Body of pancreas (tissue), 4 donors: ENCODE data around the gene ADAMTSL3. TPM values are rescaled to one million over a fixed set of nuclear protein-coding genes. Genes with fewer than 3 reads are reported as not detected.

Source experiments
- ATAC-seq: fragments of 150-250 bp; one replicate; pipeline ENCODE4 v1.9.1; 2016
- DNase-seq, 4 donors: peaks; one replicate each; pipeline ENCODE4 v3.0.0-alpha.2; 2019
- H3K27ac ChIP-seq, 4 donors: fragments of 200-600 bp; sonication (generic); 1 replicate in 3 of 4; 2 replicates in 1 of 4; pipeline versions ENCODE4 v1.5.1 to v1.6.1; 2016 to 2019; ENCODE audit warnings: mild to moderate bottlenecking in 1 of 4, mixed read lengths in 1 of 4, moderate library complexity in 1 of 4
- H3K27me3 ChIP-seq, 2 donors: fragments of 200-600 bp; sonication (generic); one replicate each; pipeline ENCODE4 v1.6.0; 2016; ENCODE audit warnings: mild to moderate bottlenecking in 1 of 2
- H3K36me3 ChIP-seq, 2 donors: fragments of 200-600 bp; sonication (generic); replicated peaks in 1 of 2; 2 replicates each; pipeline ENCODE4 v1.5.1; 2016; ENCODE audit warnings: low read depth in 2 of 2; ENCODE audit not compliant: insufficient read depth in 1 of 2
- H3K4me1 ChIP-seq: fragments of 200-600 bp; sonication (generic); one replicate; pipeline ENCODE4 v1.6.0; 2016
- H3K4me3 ChIP-seq, 2 donors: fragments of 200-600 bp; sonication (generic); 1 replicate in 1 of 2; 2 replicates in 1 of 2; pipeline ENCODE4 v1.5.1; 2016 to 2019
- H3K9me3 ChIP-seq, 3 donors: fragments of 200-600 bp; sonication (generic); 1 replicate in 2 of 3; 2 replicates in 1 of 3; pipeline ENCODE4 v1.5.1; 2016
- CTCF ChIP-seq, 7 experiments: fragments of 450-650 bp in 4 of 7; fragments of 200-600 bp in 3 of 7; sonication (generic) in 3 of 7; IDR thresholded peaks; one replicate each; pipeline ENCODE4 v1.5.1; 2016 to 2019; ENCODE audit warnings: antibody characterized with exemption in 7 of 7
- POLR2A ChIP-seq, 3 donors: fragments of 450-650 bp; IDR thresholded peaks; one replicate each; pipeline ENCODE4 v1.6.1; 2016; ENCODE audit warnings: antibody characterized with exemption in 3 of 3, mild to moderate bottlenecking in 2 of 3
- WGBS, 2 donors: methylation state at CpG; one replicate each; pipeline ENCODE4 v1.1.5; 2017; 5-methylcytosine and 5-hydroxymethylcytosine counted together
- intact Hi-C: fragments of 100-400 bp; cut with DNase I; formaldehyde crosslinking; loops from one replicate; pipeline ENCODE4 v1.15.1; 2023
- total RNA-seq, 2 donors: library from RNA; depleted of rRNA; stranded (reverse); fragments of >200 nt; gene quantifications; one replicate each; pipeline ENCODE4 v1.1.0, GENCODE V29; 2016

Gene ADAMTSL3
- total RNA-seq, 2 donors from 2014 or later = 7.8 to 10.2 TPM

- DNase-seq = no peak
- Histone ChIP-seq H3K36me3 (no peaks in the 10 kb centered on the region), H3K9me3 (no peaks in the 10 kb centered on the region), H3K4me3 (no peak overlapping the region), H3K27ac (no peak overlapping the region), H3K27me3 (no peaks in the 10 kb centered on the region), H3K4me1 (no peaks in the 10 kb centered on the region)
- 84 to 86% methylated on average over 6 of the region's 6 CpGs for WGBS, 2 donors
- no peak for ATAC-seq
- intact Hi-C loops = no loop called here
- TF ChIP-seq POLR2A (IDR thresholded peaks at IDR 0.05) (no peak), CTCF (IDR thresholded peaks at IDR 0.05) (no peak)
Observed at GRCh38 chr15:84003791-84004503, 350.0 kb downstream of the ADAMTSL3 start.

DNA sequence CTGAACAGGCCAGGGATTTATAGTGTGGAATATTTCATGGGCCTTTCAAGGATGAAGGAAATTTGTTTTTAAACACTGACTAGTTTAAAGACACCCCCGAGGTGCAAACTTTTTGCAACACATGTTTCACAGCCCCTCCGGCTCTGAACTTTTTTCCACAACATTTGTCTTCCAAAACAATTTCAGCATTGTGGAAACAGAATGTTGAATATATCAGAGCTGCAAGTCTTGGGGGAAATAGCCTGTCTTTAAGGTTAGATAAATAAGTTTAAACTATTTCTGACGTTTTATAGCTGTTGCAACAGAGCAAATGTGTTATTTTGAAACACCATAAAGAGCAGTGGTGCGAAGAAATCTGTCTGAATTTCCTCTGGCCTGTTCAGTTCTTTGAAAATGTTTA is 352.5 kb downstream of the ADAMTSL3 start:
- Histone ChIP-seq H3K27ac (no peak overlapping the region), H3K36me3 (no peaks in the 10 kb centered on the region), H3K27me3 (no peaks in the 10 kb centered on the region), H3K9me3 (no peaks in the 10 kb centered on the region), H3K4me3 (no peak overlapping the region), H3K4me1 (no peaks in the 10 kb centered on the region)
- ATAC-seq (no peak), DNase-seq (no peak)
- 50 to 64% methylated on average over 4 of the region's 4 CpGs for WGBS, 2 donors
- TF ChIP-seq POLR2A (IDR thresholded peaks at IDR 0.05) (no peak), CTCF (IDR thresholded peaks at IDR 0.05) (no peak)
- intact Hi-C loops = no loop called here

DNA sequence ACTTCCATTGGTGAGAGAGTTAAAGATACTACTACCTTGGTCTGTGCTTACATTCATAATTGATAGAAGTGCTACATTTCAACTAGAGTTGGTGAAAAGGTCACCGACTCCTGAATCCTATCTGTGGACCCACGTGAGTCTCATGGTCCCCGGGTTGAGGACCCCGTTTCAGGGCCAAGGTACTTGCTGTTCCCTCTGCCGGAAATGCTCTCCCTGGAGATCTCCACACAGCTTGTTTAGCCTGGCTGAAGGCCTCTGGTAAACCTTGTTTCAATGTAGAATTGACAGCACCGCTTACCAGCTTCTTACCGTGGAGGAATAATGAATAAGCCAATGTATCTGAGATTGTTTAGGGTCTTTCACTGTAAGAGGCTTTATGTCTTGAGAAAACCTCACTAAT is 355.7 kb downstream of the ADAMTSL3 start:
- intact Hi-C loops = no loop called here
- Histone ChIP-seq H3K9me3 (no peaks in the 10 kb centered on the region), H3K4me3 (no peak overlapping the region), H3K4me1 (no peaks in the 10 kb centered on the region), H3K27ac (no peak overlapping the region), H3K36me3 (no peaks in the 10 kb centered on the region), H3K27me3 (no peaks in the 10 kb centered on the region)
- TF ChIP-seq POLR2A (IDR thresholded peaks at IDR 0.05) = no peak
- no peak for TF ChIP-seq CTCF (IDR thresholded peaks at IDR 0.05)
- DNase-seq (no peak), ATAC-seq (no peak)
- WGBS, 2 donors = 90% methylated on average over 7 of the region's 7 CpGs

- no peaks in the 10 kb centered on the region for H3K27me3 ChIP-seq
- no peak for ATAC-seq
- H3K9me3 ChIP-seq = no peaks in the 10 kb centered on the region
- intact Hi-C loops = no loop called here
- 67 to 97% methylated on average over 1 of the region's 1 CpG for WGBS, 2 donors
- TF ChIP-seq POLR2A (IDR thresholded peaks at IDR 0.05) (no peak), CTCF (IDR thresholded peaks at IDR 0.05) (no peak)
- H3K27ac ChIP-seq = no peak overlapping the region
- H3K4me3 ChIP-seq = no peak overlapping the region
- no peak for DNase-seq
- H3K4me1 ChIP-seq = no peaks in the 10 kb centered on the region
- H3K36me3 ChIP-seq = no peaks in the 10 kb centered on the region
Observed at GRCh38 chr15:84010246-84010645, 356.3 kb downstream of the ADAMTSL3 start.

GRCh38 chr15:84016371-84016770 is 362.4 kb downstream of the ADAMTSL3 start:
- no peaks in the 10 kb centered on the region for H3K4me1 ChIP-seq
- no peak for DNase-seq
- intact Hi-C loops = no loop called here

More at GRCh38 chr15:84016371-84016770, 362.4 kb downstream of the ADAMTSL3 start:
- H3K4me3 ChIP-seq = no peak overlapping the region
- H3K27ac ChIP-seq = no peak overlapping the region
- H3K36me3 ChIP-seq = no peaks in the 10 kb centered on the region
- ATAC-seq = no peak
- TF ChIP-seq CTCF (IDR thresholded peaks at IDR 0.05) (no peak), POLR2A (IDR thresholded peaks at IDR 0.05) (no peak)
- H3K27me3 ChIP-seq = no peaks in the 10 kb centered on the region
- 87 to 89% methylated on average over 3 of the region's 3 CpGs for WGBS, 2 donors
- no peaks in the 10 kb centered on the region for H3K9me3 ChIP-seq
